Tibial artery (tissue), 4 donors: ENCODE measurements around the gene EEPD1.

Experiments
- DNase-seq, 2 donors: peaks; one replicate each; pipeline ENCODE4 v3.0.0-alpha.2; 2019
- H3K27ac ChIP-seq, 2 donors: fragments of 200-600 bp; sonication (generic) in 1 of 2; 1 replicate in 1 of 2; 2 replicates in 1 of 2; pipeline ENCODE4 v1.5.1; 2018 to 2019; ENCODE audit warnings: mild to moderate bottlenecking in 1 of 2
- H3K27me3 ChIP-seq, 2 donors: fragments of 200-600 bp; sonication (generic) in 1 of 2; one replicate each; pipeline versions ENCODE4 v1.5.1 to v1.6.0; 2016 to 2019
- H3K36me3 ChIP-seq, 3 donors: fragments of 200-600 bp; sonication (generic) in 2 of 3; one replicate each; pipeline ENCODE4 v1.5.1; 2016 to 2019; ENCODE audit warnings: mild to moderate bottlenecking in 2 of 3
- H3K4me1 ChIP-seq, 4 donors: fragments of 200-600 bp; sonication (generic) in 2 of 4; 1 replicate in 3 of 4; 2 replicates in 1 of 4; pipeline ENCODE4 v1.5.1; 2016 to 2019
- H3K4me3 ChIP-seq, 2 donors: fragments of 200-600 bp; sonication (generic) in 1 of 2; 1 replicate in 1 of 2; 2 replicates in 1 of 2; pipeline ENCODE4 v1.5.1; 2018 to 2019; ENCODE audit warnings: mild to moderate bottlenecking in 2 of 2
- H3K9me3 ChIP-seq, 3 donors: fragments of 200-600 bp; sonication (generic) in 1 of 3; one replicate each; pipeline ENCODE4 v1.5.1; 2016 to 2019
- CTCF ChIP-seq, 2 experiments: fragments of 200-600 bp in 1 of 2; fragments of 450-650 bp in 1 of 2; IDR thresholded peaks; one replicate each; pipeline ENCODE4 v1.5.1; 2017 to 2019; ENCODE audit warnings: antibody characterized with exemption in 2 of 2, mild to moderate bottlenecking in 1 of 2, moderate library complexity in 1 of 2
- intact Hi-C: fragments of 100-400 bp; cut with DNase I; formaldehyde crosslinking; loops from one replicate; pipeline ENCODE4 v1.15.0; 2023; ENCODE audit warnings: low total_unique reads

Gene EEPD1

GRCh38 chr7:36286226-36286625 lies 133.2 kb downstream of the EEPD1 start:
- intact Hi-C loops = loop anchor here (10.0 kb wide), 1 partner anchor 131 kb away; the partner anchor contains the start of gene EEPD1
- Histone ChIP-seq H3K27me3 (no peaks in the 10 kb centered on the region), H3K27ac (no peak overlapping the region), H3K36me3 (peaks cover 8 to 9% (median 9%) of the 10 kb centered on the region in 3 donors), H3K4me1 (peaks cover 0 to 29% (median 13%) of the 10 kb centered on the region in 4 donors), H3K4me3 (no peak overlapping the region), H3K9me3 (no peaks in the 10 kb centered on the region)
- TF ChIP-seq CTCF (IDR thresholded peaks at IDR 0.05) = no peak
- no peak for DNase-seq

DNA sequence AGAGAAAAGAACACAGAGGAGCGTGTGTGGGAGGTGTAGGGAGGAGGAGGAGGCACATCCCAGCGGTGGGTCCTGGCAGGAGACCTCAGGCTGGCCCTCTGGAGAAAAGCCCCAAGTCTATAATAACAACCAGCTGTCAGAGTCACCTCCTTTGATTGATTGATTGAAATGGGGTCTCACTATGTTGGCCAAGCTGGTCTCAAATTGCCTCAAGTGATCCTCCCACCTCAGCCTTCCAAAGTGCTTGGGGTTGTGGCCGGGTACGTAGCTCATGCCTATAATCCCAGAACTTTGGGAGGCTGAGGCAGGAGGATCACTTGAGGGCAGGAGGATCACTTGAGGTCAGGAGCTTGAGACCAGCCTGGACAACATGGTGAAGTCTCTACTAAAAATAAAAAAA lies 133.6 kb downstream of the EEPD1 start:
- Histone ChIP-seq H3K9me3 (no peaks in the 10 kb centered on the region), H3K36me3 (peaks cover 8 to 9% (median 9%) of the 10 kb centered on the region in 3 donors), H3K27ac (no peak overlapping the region), H3K4me1 (peaks cover 0 to 26% (median 10%) of the 10 kb centered on the region in 4 donors), H3K27me3 (no peaks in the 10 kb centered on the region), H3K4me3 (no peak overlapping the region)
- DNase-seq = no peak
- intact Hi-C loops = loop anchor here (10.0 kb wide), 1 partner anchor 132 kb away; the partner anchor contains the start of gene EEPD1
- no peak for TF ChIP-seq CTCF (IDR thresholded peaks at IDR 0.05)

DNA sequence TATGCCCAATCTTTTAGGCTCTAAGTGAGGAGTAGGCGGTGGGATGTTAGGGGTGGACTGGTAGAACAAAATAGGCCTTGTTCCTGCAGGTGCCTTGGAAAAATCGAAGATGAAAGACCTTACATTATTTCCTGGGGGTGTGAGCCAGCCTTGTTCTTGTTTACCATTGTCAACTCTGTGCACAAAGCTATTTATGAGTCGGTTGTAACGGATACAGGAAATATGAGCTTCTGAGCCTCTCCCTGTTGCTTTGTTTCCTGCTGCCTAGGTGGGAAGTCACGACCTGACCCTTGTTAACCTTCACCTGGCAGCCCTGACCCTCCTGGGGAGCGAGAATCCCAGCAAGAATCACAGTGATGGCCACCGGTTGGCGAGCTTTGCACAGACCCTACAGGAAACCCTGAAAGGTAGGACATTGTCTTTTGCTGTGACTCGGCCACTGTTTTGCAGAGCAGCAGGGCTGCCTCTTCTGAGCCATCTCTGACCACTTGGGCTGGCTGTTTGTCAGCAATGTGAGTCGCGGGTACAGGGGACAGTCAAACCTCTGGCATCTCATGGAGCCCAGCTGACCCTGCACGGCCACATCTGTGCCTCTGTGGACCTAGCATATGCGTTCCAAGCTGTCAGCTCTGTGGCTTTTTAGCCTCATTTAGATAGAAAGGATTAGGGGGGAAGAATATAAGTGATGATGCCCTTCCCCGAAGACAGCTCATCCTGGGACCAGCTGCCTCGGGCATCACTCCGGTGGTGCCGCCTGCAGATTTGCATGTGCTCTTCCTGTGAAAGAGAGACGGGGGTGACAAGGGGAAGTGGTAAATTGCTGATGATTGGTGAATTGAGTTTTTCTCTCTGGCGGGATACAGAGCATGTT lies 134.6 kb downstream of the EEPD1 start:
- intact Hi-C loops = loop anchor here (10.0 kb wide), 1 partner anchor 133 kb away; the partner anchor contains the start of gene EEPD1
- no peak for DNase-seq

GRCh38 chr7:36288501-36288900 lies 135.4 kb downstream of the EEPD1 start:
- no peak overlapping the region for H3K4me3 ChIP-seq
- peaks cover 0 to 37% (median 16%) of the 10 kb centered on the region in 4 donors for H3K4me1 ChIP-seq
- no peak overlapping the region for H3K27ac ChIP-seq
- intact Hi-C loops = loop anchor here (10.0 kb wide), 1 partner anchor 134 kb away; the partner anchor contains the start of gene EEPD1
- DNase-seq = no peak
- H3K9me3 ChIP-seq = no peaks in the 10 kb centered on the region
- no peak for TF ChIP-seq CTCF (IDR thresholded peaks at IDR 0.05)
- no peaks in the 10 kb centered on the region for H3K27me3 ChIP-seq
- H3K36me3 ChIP-seq = peaks cover 8 to 9% (median 9%) of the 10 kb centered on the region in 3 donors

More for the DNA sequence above, 134.6 kb downstream of the EEPD1 start:
- peaks cover 8 to 9% (median 9%) of the 10 kb centered on the region in 3 donors for H3K36me3 ChIP-seq
- H3K4me3 ChIP-seq = no peak overlapping the region
- no peak overlapping the region for H3K27ac ChIP-seq
- H3K9me3 ChIP-seq = no peaks in the 10 kb centered on the region
- H3K4me1 ChIP-seq = peaks cover 0 to 33% (median 15%) of the 10 kb centered on the region in 4 donors
- TF ChIP-seq CTCF (IDR thresholded peaks at IDR 0.05) = no peak
- H3K27me3 ChIP-seq = no peaks in the 10 kb centered on the region

- Histone ChIP-seq H3K9me3 (no peaks in the 10 kb centered on the region), H3K27me3 (no peaks in the 10 kb centered on the region), H3K27ac (peak overlapping the region; percentile 80 to 87), H3K4me1 (peaks cover 0 to 37% (median 16%) of the 10 kb centered on the region in 4 donors), H3K36me3 (peaks cover 8 to 9% (median 9%) of the 10 kb centered on the region in 3 donors), H3K4me3 (no peak overlapping the region)
- no peak for DNase-seq
- intact Hi-C loops = loop anchor here (2.0 to 10.0 kb wide), 3 partner anchors 135 to 305 kb away; partner anchors contain the start of gene EEPD1
- no peak for TF ChIP-seq CTCF (IDR thresholded peaks at IDR 0.05)
Measured at GRCh38 chr7:36289833-36290661, 137.0 kb downstream of the EEPD1 start.
